ENCODE results near the gene RABGAP1L.
"Not testable (repeated sequence)": the region's sequence is repeated elsewhere in the genome, so short reads cannot be mapped to it uniquely, and the experiment has no call there.

RABGAP1L gene

DNA sequence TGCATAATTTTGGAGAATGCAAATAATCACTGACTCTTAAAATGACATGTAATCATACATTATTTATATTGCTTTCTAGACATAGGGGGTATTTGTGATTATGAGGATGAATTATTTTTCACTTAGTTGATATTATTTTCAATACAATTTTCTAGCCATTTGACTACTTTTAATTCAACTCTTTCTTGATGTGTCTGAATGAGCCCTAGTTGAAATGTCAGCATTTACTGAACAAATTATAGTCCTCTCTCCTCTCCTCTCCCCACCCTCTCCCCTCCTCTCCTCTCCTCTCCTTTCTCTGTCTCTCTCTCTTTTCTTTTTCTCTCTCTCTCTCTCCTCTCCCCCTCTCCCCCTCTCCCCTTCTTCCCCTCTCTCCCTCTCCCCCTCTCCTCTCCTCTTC lies 483.1 kb downstream of the RABGAP1L start:
- Mint-ChIP-seq H3K27ac (no peak overlapping the region), H3K4me3 (no peak overlapping the region), H3K4me1 (peaks cover 20% of the 10 kb centered on the region), H3K36me3 (peaks cover 30% of the 10 kb centered on the region), H3K9me3 (peaks cover 5% of the 10 kb centered on the region), H3K27me3 (no peaks in the 10 kb centered on the region)
- ATAC-seq: no peak

DNA sequence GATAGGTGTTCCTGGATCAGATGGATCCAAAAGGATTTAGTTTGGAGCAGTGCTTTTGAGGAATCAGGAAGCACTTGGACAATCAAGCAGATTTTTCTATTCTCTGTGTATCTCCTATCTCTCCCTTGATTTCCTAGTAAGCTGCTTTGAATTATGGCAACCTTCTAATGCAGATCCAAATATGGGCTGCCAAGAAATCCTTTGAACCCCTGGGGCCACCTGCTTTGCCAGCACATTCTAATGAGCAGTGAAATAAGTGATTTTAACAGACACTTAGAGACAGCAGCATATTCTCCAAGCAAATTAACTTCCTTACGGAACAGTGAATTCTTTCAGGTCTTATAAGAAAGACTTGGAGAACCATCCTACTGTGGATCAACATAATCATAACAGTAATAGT lies 483.9 kb downstream of the RABGAP1L start:
- H3K4me1 Mint-ChIP-seq: peaks cover 28% of the 10 kb centered on the region
- no peak for ATAC-seq

DNA sequence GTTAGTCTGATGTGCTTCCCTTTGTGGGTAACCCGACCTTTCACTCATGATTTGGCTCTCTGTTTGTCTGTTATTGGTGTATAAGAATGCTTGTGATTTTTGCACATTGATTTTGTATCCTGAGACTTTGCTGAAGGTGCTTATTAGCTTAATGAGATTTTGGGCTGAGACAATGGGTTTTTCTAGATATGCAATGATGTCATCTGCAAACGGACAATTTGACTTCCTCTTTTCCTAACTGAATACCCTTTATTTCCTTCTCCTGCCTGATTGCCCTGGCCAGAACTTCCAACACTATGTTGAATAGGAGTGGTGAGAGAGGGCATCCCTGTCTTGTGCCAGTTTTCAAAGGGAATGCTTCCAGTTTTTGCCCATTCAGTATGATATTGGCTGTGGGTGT lies 490.3 kb downstream of the RABGAP1L start:
- not testable (repeated sequence) for H3K4me3 Mint-ChIP-seq, H3K27me3 Mint-ChIP-seq, H3K9me3 Mint-ChIP-seq, ATAC-seq, H3K27ac Mint-ChIP-seq
- Mint-ChIP-seq H3K36me3 (peaks cover 47% of the 10 kb centered on the region), H3K4me1 (peaks cover 48% of the 10 kb centered on the region)

More for the DNA sequence above, 483.9 kb downstream of the RABGAP1L start:
- Mint-ChIP-seq H3K36me3 (peaks cover 27% of the 10 kb centered on the region), H3K27me3 (no peaks in the 10 kb centered on the region), H3K4me3 (no peak overlapping the region), H3K27ac (no peak overlapping the region), H3K9me3 (peaks cover 3% of the 10 kb centered on the region)

DNA sequence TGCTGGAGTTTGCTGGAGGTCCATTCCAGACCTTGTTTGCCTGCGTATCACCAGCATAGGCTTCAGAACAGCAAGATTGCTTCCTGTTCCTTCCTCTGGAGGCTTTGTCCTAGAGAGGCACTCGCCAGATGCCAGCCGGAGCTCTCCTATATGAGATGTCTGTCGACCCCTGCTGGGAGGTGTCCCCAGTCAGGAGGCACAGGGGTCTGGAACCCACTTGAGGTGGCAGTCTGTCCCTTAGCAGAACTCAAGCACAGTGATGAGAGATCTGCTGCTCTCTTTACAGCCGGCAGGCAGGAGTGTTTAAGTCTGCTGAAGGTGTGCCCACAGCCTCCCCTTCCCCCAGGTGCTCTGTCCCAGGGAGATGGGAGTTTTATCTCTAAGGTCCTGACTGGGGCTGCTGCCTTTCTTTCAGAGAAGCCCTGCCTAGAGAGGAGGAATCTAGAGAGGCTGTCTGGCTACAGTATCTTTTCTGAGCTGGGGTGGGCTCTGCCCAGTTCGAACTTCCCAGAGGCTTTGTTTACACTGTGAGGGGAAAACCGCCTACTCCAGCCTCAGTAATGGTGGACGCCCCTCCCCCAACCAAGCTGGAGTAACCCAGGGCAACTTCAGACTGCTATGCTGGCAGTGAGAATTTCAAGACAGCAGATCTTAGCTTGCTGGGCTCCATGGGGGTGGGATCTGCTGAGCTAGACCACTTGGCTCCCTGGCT lies 493.4 kb downstream of the RABGAP1L start:
- no peak for ATAC-seq
- Mint-ChIP-seq H3K36me3 (peaks cover 56% of the 10 kb centered on the region), H3K27ac (no peak overlapping the region), H3K4me3 (no peak overlapping the region), H3K4me1 (peaks cover 31% of the 10 kb centered on the region), H3K9me3 (peaks cover 7% of the 10 kb centered on the region), H3K27me3 (no peaks in the 10 kb centered on the region)

DNA sequence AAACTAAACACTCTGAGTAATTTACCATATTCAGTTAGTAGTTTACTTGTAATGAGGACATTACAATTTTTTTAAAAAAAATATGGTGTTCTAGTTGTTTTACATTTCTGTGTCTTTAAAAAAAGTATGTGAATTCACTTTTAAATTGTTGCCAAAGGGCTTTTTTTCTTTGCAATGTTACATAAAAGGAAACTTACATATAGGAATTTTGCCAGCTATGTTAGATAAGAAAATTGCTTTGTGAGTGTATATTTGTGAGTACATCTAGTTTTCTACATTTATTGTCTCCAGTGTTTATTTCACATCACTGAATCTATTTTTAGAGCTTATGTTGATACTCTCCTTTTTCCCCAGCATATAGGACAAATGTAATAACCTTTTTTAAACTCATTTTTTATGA lies 495.2 kb downstream of the RABGAP1L start:
- Mint-ChIP-seq H3K9me3 (peaks cover 7% of the 10 kb centered on the region), H3K27ac (no peak overlapping the region), H3K27me3 (no peaks in the 10 kb centered on the region), H3K4me1 (peaks cover 13% of the 10 kb centered on the region), H3K36me3 (peaks cover 55% of the 10 kb centered on the region), H3K4me3 (no peak overlapping the region)
- ATAC-seq: no peak

DNA sequence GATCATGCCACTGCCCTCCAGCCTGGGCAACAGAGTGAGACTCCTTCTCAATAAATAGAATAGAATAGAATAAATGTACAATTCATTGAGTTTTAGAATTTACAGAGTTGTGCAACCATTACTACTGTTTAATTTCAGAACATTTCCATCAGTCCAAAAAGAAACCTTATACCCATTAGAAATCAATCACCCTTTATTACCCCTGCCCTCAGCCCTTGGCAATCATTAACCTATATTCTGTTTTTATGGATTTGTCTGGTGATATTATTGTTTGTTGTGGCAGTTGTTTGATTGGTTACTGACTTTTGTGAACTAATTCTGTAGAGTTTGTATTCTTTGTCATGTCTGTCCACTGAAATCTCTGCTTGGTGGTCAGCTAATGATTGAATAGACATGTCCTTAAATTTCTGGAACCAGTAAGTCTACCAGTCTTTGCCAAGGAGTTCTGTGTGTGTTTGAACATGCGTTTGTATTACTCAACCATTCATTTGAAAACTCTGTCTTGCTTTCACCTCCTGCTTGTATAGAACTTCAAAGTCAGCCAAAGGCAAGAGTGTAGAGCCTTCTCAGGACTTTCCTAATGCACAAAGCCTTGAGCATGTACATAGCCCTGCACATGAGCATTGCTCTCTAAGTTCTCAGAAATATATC lies 497.2 kb downstream of the RABGAP1L start:
- ATAC-seq: no peak
- peaks cover 55% of the 10 kb centered on the region for H3K36me3 Mint-ChIP-seq
- no peak overlapping the region for H3K4me3 Mint-ChIP-seq
- H3K4me1 Mint-ChIP-seq: peaks cover 12% of the 10 kb centered on the region
- H3K27ac Mint-ChIP-seq: no peak overlapping the region
- no peaks in the 10 kb centered on the region for H3K27me3 Mint-ChIP-seq
- H3K9me3 Mint-ChIP-seq: peaks cover 7% of the 10 kb centered on the region

DNA sequence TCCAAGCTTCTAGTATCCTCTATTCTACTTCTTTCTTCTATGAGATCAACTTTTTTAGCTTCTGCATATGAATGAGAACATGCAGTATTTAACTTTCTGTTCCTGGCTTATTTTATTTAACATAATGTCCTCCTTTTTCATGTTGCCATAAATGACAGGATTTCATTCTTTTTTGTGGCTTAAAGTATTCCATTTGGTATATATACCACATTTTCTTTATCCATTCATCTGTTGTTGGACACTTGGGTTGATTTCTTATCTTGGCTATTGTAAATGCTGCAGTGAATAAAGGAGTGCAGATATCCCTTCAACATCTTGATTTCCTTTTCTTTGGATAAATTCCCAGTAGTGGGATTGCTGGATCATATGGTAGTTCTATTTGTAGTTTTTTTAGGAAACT lies 498.1 kb downstream of the RABGAP1L start:
- H3K27ac Mint-ChIP-seq: no peak overlapping the region
- peaks cover 4% of the 10 kb centered on the region for H3K9me3 Mint-ChIP-seq
- H3K27me3 Mint-ChIP-seq: no peaks in the 10 kb centered on the region
- H3K4me3 Mint-ChIP-seq: no peak overlapping the region
- peaks cover 46% of the 10 kb centered on the region for H3K36me3 Mint-ChIP-seq
- ATAC-seq: no peak
- peaks cover 9% of the 10 kb centered on the region for H3K4me1 Mint-ChIP-seq

DNA sequence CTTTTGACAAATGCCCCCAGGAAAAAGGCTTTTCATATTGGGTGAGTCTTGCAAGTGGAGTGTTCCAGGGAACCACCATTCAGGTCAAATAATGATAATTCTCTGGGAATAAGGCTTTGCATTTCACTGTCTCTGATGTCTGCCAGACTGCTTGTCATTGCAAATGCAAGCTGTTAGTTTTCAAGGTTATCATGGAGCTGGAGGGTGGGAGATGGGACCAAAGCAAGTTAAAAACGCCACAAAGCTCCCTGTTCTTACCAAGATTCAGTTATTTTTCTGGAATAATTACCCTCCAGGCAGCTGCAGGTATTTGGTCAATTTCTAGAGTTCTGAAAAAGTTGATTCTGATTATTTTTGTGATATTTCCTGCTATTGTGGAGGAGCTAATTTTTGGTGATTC lies 498.6 kb downstream of the RABGAP1L start:
- Mint-ChIP-seq H3K27ac (no peak overlapping the region), H3K4me1 (peaks cover 6% of the 10 kb centered on the region), H3K9me3 (peaks cover 3% of the 10 kb centered on the region), H3K27me3 (no peaks in the 10 kb centered on the region), H3K4me3 (no peak overlapping the region), H3K36me3 (peaks cover 43% of the 10 kb centered on the region)
- no peak for ATAC-seq

DNA sequence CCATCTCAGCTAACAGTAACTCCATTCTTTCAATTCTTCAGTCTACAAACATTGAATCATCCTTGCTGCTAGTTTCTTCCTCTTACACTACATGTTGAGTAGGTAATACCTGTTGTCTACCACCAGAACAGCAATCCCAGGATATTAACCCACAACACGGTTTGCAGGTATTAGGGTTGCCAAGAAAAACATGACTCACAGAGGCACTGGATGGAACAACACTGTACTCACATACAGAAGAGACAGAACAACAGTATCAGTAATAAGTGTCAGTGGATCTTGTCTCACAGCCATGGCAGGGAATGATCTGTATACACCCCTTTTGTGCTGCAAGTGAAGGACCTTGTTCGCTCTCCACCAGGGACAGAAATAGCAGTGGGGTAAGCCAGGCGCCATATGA lies 500.5 kb downstream of the RABGAP1L start:
- H3K4me1 Mint-ChIP-seq: no peaks in the 10 kb centered on the region
- no peak overlapping the region for H3K4me3 Mint-ChIP-seq
- no peak overlapping the region for H3K27ac Mint-ChIP-seq
- peaks cover 3% of the 10 kb centered on the region for H3K9me3 Mint-ChIP-seq
- ATAC-seq: no peak
- peaks cover 42% of the 10 kb centered on the region for H3K36me3 Mint-ChIP-seq
- no peaks in the 10 kb centered on the region for H3K27me3 Mint-ChIP-seq

DNA sequence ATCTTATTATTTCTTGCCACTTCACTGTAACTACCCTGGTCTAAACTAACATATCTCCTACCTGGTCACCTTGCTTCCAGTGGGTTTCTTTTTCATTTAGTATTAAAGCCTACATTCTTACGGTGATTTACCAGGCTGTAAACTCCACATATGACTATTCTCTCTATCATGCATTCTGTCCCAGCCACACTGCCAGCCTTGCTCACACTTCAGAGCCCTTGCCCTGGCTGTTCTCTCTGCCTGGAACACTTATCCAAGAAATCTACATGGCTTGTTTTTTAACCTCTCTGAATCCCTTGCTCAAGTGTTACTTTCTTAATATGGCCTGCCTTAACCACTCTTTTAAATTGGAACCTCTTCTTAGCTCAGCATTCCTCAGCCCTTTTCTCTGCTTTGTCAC lies 501.2 kb downstream of the RABGAP1L start:
- Mint-ChIP-seq H3K27me3 (no peaks in the 10 kb centered on the region), H3K4me1 (no peaks in the 10 kb centered on the region), H3K4me3 (no peak overlapping the region), H3K27ac (no peak overlapping the region), H3K36me3 (peaks cover 43% of the 10 kb centered on the region), H3K9me3 (peaks cover 3% of the 10 kb centered on the region)
- ATAC-seq: no peak

DNA sequence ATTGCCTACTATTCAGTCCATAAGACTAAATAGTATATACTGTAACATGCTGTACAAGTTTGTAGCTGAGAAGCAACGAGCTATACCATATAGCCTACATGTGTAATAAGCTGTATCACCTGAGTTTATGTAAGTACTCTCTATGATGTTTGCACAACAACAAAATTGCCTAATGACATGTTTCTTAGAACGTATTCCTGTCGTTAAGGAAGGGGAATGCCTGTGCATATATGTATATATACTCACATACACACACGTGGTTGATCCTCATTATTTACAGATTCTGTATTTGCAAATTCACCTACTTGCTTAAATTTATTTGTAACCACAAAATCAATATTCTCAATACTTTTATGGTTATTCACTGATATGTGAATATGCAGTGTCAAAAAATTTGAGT lies 504.0 kb downstream of the RABGAP1L start:
- H3K36me3 Mint-ChIP-seq: peaks cover 50% of the 10 kb centered on the region
- H3K9me3 Mint-ChIP-seq: peaks cover 11% of the 10 kb centered on the region
- H3K4me1 Mint-ChIP-seq: no peaks in the 10 kb centered on the region
- H3K27ac Mint-ChIP-seq: no peak overlapping the region
- no peak overlapping the region for H3K4me3 Mint-ChIP-seq
- no peak for ATAC-seq
- no peaks in the 10 kb centered on the region for H3K27me3 Mint-ChIP-seq

DNA sequence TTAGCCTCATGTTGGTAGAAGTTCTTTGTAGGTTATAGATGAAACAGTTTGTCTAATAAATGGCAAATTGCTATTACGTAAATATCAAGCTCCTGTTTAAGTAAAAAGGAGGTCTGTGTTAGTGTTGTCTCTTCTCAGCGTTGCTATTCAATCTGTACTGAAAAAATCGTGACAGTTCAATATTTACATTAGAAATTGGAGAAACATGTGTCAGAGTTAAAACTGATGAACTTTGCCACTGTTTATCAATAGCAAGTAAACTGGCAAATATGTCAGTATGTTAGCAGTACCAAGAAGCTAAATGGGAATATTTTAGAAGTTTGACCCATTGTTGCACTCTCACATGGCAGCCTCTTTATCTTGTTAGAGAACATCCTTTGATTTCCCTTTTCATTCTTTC lies 506.9 kb downstream of the RABGAP1L start:
- ATAC-seq: no peak
- Mint-ChIP-seq H3K4me1 (no peaks in the 10 kb centered on the region), H3K27ac (no peak overlapping the region), H3K27me3 (no peaks in the 10 kb centered on the region), H3K9me3 (peaks cover 24% of the 10 kb centered on the region), H3K36me3 (peaks cover 57% of the 10 kb centered on the region), H3K4me3 (no peak overlapping the region)

DNA sequence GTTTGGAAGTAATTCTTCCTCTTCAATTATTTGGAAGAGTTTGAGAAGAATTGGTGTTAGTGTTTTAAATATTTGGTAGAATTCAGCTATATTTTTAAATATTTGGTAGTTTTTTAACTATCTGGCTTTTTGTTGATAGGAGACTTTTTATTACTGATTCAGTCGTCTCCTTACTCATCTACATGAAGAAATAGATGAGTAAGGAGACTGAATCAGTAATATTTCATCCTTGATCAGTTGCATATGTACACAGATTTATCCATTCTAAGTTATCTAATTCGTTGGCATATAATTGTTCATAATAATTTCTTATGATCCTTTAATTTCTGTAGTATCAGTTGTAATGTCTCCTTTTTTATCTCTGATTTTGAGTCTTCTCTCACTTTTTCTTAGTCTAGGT lies 512.5 kb downstream of the RABGAP1L start:
- ATAC-seq: no peak
- Mint-ChIP-seq H3K27ac (no peak overlapping the region), H3K36me3 (peaks cover 47% of the 10 kb centered on the region), H3K4me3 (no peak overlapping the region), H3K27me3 (no peaks in the 10 kb centered on the region), H3K4me1 (peaks cover 6% of the 10 kb centered on the region), H3K9me3 (peaks cover 27% of the 10 kb centered on the region)

DNA sequence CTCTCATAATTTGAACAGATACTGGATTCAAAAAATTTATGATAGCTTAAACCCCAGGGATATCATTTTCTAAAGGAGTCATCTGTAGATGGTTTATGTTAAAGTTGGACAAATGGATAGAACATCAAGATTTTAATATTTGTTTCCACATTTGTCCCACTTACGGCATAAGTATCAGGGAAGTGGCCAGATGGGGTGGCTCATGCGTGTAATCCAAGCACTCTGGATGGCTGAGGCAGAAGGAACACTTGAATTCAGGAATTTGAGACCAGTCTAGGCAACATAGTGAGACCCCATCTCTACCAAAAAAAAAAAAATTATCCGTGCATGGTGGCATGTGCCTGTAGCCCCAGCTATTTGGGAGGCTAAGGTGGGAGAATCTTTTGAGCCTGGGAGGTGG lies 517.5 kb downstream of the RABGAP1L start:
- Mint-ChIP-seq H3K27ac (no peak overlapping the region), H3K9me3 (no peaks in the 10 kb centered on the region), H3K4me3 (no peak overlapping the region), H3K4me1 (no peaks in the 10 kb centered on the region), H3K27me3 (no peaks in the 10 kb centered on the region), H3K36me3 (peaks cover 10% of the 10 kb centered on the region)
- ATAC-seq: no peak

DNA sequence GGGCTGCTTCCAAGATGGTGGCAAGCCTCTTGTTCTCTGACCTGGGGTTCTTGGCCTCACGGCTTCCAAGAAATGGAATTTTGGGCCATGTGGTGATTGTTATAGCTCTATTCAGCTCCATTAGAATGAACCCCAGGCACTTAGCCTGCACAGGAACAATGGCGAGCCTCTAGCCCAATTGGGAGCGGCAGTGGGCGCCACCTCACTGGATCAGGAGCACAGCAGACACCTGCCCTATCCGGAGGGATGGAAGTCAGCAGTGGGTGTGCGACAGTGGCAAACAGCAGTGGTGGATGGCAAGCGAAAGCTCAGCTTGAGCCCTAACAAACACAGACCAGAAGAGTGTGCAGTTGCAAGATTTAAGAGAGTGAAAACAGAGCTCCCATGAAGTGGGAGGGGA lies 519.3 kb downstream of the RABGAP1L start:
- H3K9me3 Mint-ChIP-seq: no peaks in the 10 kb centered on the region
- H3K4me3 Mint-ChIP-seq: no peak overlapping the region
- no peak overlapping the region for H3K27ac Mint-ChIP-seq
- ATAC-seq: no peak
- H3K27me3 Mint-ChIP-seq: no peaks in the 10 kb centered on the region
- H3K4me1 Mint-ChIP-seq: no peaks in the 10 kb centered on the region
- peaks cover 14% of the 10 kb centered on the region for H3K36me3 Mint-ChIP-seq

DNA sequence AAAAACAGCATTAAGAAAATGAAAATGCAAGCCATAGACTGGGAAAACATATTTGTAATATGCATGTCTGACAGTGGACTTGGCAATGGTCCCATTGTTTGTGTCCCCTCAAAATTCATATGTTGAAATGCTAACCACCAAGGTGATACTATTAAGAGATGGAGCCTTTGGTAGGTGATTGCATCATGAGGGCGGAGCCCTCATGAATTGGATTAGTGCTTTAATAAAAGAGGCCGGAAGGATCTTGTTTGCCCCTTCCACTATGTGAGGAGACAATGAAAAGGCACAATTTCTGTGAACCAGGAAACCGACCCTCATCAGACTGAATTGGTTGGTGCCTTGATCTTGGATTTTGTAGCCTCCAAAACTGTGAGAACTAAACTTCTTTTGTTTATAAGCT lies 520.8 kb downstream of the RABGAP1L start:
- peaks cover 28% of the 10 kb centered on the region for H3K36me3 Mint-ChIP-seq
- H3K27me3 Mint-ChIP-seq: no peaks in the 10 kb centered on the region
- no peaks in the 10 kb centered on the region for H3K9me3 Mint-ChIP-seq
- no peak overlapping the region for H3K27ac Mint-ChIP-seq
- no peaks in the 10 kb centered on the region for H3K4me1 Mint-ChIP-seq
- ATAC-seq: no peak
- H3K4me3 Mint-ChIP-seq: no peak overlapping the region

All from stimulated activated memory B cell treated with anti-CD40 and anti-IgM and Interleukin-4, amounts not matched to agents 10 μg/mL and 1 μg/mL and 100 μg/mL, for 72 hours (primary cell).